Measurements from ENCODE around the gene LIX1L.

LIX1L gene

GRCh38 chr1:145985129-145985501, 27.3 kb upstream of the LIX1L start:
- no peak for DNase-seq

GRCh38 chr1:145983960-145984830, 26.4 kb upstream of the LIX1L start:
- DNase-seq, result no peak

DNA sequence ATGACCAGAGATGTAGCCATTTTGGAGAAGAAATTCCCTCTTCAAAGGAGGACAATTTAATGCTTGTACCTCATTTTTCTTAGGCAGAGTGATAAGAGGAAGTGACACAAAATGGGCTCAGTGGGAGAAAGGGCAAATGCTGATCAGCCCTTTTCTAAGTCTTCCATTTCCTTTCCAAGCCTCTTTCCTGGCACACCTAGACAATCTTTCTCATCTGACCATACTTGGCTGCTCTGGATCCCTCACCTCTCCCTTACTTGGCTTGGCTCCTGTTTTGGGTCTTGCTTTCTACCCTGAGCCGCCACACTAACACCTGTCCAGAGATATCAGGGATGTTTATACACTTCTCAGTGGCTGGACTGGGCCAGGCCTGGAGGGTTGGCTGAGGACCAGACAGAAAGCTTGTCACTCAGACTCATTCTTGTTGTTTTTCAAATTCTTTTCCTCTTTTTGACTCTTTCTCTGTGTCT, 25.4 kb upstream of the LIX1L start:
- DNase-seq, result no peak

GRCh38 chr1:145982010-145982723, 24.4 kb upstream of the LIX1L start:
- DNase-seq, result no peak

GRCh38 chr1:145980457-145980994, 22.7 kb upstream of the LIX1L start:
- no peak for DNase-seq

- DNase-seq, result no peak
Measured at GRCh38 chr1:145979746-145980456, 22.1 kb upstream of the LIX1L start.

- DNase-seq, result peak; percentile 17 to 25
Measured at GRCh38 chr1:145978854-145979745, 21.3 kb upstream of the LIX1L start.

DNA sequence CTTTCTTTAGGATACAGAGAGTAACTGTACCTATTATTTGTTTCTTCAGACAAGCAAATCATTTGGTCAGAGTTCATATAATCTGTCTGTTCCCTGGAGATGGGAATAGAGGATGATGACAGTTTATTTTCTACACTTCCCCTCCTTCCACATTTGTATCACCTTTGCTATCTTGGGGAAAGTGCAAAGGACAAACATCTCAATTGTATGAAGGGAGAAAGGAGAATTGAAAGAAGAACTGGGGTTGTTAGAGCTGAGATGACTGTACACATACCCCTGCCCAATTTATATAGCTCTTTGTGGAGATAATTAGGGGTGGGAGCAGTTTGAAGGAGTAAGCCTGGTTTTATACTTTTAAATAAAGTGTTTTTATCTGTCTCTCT, 20.6 kb upstream of the LIX1L start:
- DNase-seq, result no peak

GRCh38 chr1:145977486-145978470, 20.0 kb upstream of the LIX1L start:
- peak; percentile 87 to 96 for DNase-seq

DNA sequence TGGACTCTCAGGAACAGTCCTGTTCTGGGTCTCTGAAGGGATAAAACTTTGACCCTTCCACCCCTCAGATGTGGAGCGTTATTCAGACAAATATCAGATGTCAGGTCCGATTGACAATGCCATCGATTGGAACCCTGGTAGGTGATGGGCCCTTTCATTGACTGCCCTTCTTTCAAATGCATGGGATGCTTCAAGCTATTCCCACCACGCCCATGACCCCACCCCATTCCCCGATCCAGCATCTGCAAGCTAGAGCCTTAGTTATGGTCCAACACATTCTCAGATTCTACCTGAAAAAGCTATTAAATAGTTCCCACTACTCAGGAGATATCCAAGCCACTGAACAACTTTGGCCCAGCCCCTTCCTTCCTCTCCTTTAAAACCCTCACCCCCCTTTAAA, 19.2 kb upstream of the LIX1L start:
- no peak for DNase-seq

- DNase-seq, result no peak
Measured at GRCh38 chr1:145975216-145975615, 17.4 kb upstream of the LIX1L start.

- no peak for DNase-seq
Measured at GRCh38 chr1:145974721-145975120, 16.9 kb upstream of the LIX1L start.

- no peak for DNase-seq
Measured at GRCh38 chr1:145972580-145972979, 14.8 kb upstream of the LIX1L start.

DNA sequence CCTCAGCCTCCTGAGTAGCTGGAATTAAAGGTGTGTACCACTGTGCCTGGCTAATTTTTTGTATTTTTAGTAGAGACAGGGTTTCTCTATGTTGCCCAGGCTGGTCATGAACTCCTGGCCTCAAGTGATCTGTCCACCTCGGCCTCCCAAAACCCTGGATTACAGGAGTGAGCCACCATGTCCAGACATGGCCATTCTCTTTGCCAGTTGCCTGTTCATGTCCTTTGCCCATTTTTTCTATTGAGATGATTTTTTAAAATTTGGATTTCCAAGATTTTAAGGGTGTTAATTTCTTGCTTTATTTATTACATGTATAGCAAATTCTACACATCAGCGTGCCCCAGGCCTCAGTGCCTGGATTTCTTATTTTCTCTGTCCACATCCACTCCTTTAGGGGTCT, 9.5 kb upstream of the LIX1L start:
- no peak for DNase-seq

DNA sequence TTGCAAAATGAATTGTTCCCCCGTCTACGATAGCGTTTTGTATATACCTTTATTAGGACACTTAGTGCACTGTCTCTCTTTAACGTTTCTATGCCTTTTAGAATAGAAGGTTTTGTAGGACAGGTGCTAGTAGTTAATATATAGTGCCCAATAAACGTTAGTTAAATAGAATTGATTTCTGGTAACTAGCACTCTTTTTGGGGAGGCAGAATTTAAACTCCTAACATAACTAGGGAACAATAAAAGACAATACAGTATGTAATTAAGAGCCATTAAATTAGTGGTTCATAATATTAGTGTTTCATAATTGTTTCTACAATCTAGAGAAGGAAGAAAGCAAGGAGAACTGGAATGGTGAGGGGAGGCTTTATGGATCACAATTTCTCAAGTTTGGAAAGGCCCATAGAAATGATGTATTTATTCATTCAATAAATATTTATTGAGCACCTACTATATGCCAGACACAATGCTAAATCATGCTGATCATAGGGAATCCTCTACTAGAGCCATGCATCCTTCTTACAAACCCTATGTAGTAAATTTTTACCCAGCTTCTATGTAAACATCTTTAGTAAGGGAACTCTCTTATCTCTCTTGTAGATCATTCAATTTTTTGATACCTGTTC, 7.4 kb upstream of the LIX1L start:
- no peak for DNase-seq

GRCh38 chr1:145964328-145965118, 6.7 kb upstream of the LIX1L start, which contains the start of the genes ANKRD34A and POLR3GL:
Gene ANKRD34A, minus strand, starts transcription at chr1:145964575. Its CDS starts 2,816 bp downstream, at chr1:145961759.
Gene POLR3GL, plus strand, starts transcription at chr1:145964690. Its CDS starts 10,176 bp downstream, at chr1:145974866.
- peak; percentile 99 to 100 for DNase-seq

DNA sequence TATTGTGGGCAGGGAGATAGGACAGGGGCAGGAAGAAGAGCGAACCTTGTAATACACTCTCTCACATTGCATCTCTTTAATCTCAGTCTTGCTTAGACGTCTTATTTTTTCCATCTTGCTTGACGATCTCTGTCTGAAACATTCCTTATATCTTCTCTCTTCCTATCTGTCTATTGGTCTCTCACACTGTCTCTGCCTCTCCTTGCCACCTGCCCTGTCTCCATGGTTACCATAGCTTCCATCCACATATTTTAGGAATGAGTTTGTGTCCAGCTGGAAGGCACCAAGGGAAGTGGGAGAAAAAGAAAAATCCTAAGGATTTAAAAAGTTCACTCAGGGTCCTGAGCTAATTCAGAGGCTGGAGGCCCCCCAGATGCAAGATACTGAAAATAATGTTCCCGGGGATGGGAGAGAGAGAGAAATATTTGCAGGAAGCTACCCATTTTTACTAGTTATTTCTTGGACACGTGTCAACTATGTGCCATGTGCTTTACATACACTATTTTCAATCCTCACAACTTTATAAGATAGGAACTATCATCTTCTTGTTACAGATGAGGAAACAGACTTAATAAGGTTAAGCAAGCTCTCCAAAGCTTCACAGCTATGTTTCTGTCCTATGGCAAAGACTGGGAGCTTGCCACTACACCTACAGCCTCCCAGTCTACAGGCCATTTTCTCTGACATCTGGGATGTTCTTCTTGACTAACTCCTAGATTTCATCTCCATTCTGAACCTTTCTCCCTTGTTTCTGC, 5.6 kb upstream of the LIX1L start:
- peak in 1 of 2 experiments; percentile 55 for DNase-seq

Measured in NCI-H526 (cell line).